AG04449 (cell line): ENCODE results near the gene SSX1.
"Not testable (repeated sequence)": the region's sequence is repeated elsewhere in the genome, so short reads cannot be mapped to it uniquely, and the experiment has no call there.

Experiments
- CTCF ChIA-PET: fragments of 350-600 bp; formaldehyde crosslinking; extraction: SDS; loops from one replicate; lab custom pipeline; 2021; ENCODE audit warnings: antibody characterized with exemption; lab: Yijun Ruan, JAX
- POLR2A ChIA-PET: fragments of 400-600, 350-600 bp; formaldehyde crosslinking; extraction: SDS; loops from one replicate; lab custom pipeline; 2020; ENCODE audit warnings: antibody characterized with exemption, inconsistent platforms; lab: Yijun Ruan, JAX
- DNase-seq: peaks from one replicate; pipeline ENCODE4 v3.0.0-alpha.2; 2010; ENCODE audit warnings: low read depth, low spot score
- H3K4me3 ChIP-seq: 2 replicates; pipeline ENCODE4 v1.5.1; 2011; ENCODE audit warnings: low read depth, mild to moderate bottlenecking, control low read depth, low read length
- CTCF ChIP-seq: IDR thresholded peaks from one replicate; pipeline ENCODE4 v1.5.1; 2011; ENCODE audit warnings: mild to moderate bottlenecking, moderate library complexity, low read length, control low read depth, inconsistent platforms; ENCODE audit not compliant: insufficient read depth; ENCODE audit errors: missing control alignments

The SSX1 gene

GRCh38 chrX:48255062-48255796 is at the start of gene SSX1:
TSS of gene SSX1 (plus strand) at chrX:48255392. CDS start at chrX:48257242, 1,850 bp downstream.
- CTCF ChIA-PET, DNase-seq, POLR2A ChIA-PET, H3K4me3 ChIP-seq: not testable (repeated sequence)

GRCh38 chrX:48214341-48214740 is 40.9 kb upstream of the SSX1 start:
- POLR2A ChIA-PET, DNase-seq, CTCF ChIA-PET, H3K4me3 ChIP-seq: not testable (repeated sequence)

GRCh38 chrX:48224196-48224595 is 31.0 kb upstream of the SSX1 start:
- DNase-seq, H3K4me3 ChIP-seq, POLR2A ChIA-PET, CTCF ChIA-PET: not testable (repeated sequence)

- CTCF ChIA-PET, DNase-seq, POLR2A ChIA-PET, H3K4me3 ChIP-seq: not testable (repeated sequence)
Observed at GRCh38 chrX:48252945-48253344, 2.2 kb upstream of the SSX1 start.

- DNase-seq, H3K4me3 ChIP-seq, POLR2A ChIA-PET, CTCF ChIA-PET: not testable (repeated sequence)
Observed at GRCh38 chrX:48274365-48274764, 19.2 kb downstream of the SSX1 start.

- no peak overlapping the region for H3K4me3 ChIP-seq
- ChIA-PET CTCF (no interaction called here), POLR2A (no interaction called here)
- TF ChIP-seq CTCF, result no peak
- no peak for DNase-seq
Observed at GRCh38 chrX:48278958-48279357, 23.8 kb downstream of the SSX1 start.

GRCh38 chrX:48280729-48281128 is 25.5 kb downstream of the SSX1 start:
- H3K4me3 ChIP-seq, DNase-seq, CTCF ChIA-PET, POLR2A ChIA-PET: not testable (repeated sequence)

- ChIA-PET CTCF (no interaction called here), POLR2A (no interaction called here)
- no peak for TF ChIP-seq CTCF
- H3K4me3 ChIP-seq, result no peak overlapping the region
- DNase-seq, result no peak
Observed at GRCh38 chrX:48306175-48306574, 51.0 kb downstream of the SSX1 start.

GRCh38 chrX:48313996-48314395 is 58.8 kb downstream of the SSX1 start:
- CTCF ChIA-PET, DNase-seq, POLR2A ChIA-PET, H3K4me3 ChIP-seq: not testable (repeated sequence)
